ENCODE results near the gene BUD31. TPM values are rescaled to one million over a fixed set of nuclear protein-coding genes. Genes with fewer than 3 reads are reported as not detected.

BUD31 gene
- total RNA-seq, 4 donors from 2014 or later, result 55.9 to 87.3 (median 75.8) TPM

DNA sequence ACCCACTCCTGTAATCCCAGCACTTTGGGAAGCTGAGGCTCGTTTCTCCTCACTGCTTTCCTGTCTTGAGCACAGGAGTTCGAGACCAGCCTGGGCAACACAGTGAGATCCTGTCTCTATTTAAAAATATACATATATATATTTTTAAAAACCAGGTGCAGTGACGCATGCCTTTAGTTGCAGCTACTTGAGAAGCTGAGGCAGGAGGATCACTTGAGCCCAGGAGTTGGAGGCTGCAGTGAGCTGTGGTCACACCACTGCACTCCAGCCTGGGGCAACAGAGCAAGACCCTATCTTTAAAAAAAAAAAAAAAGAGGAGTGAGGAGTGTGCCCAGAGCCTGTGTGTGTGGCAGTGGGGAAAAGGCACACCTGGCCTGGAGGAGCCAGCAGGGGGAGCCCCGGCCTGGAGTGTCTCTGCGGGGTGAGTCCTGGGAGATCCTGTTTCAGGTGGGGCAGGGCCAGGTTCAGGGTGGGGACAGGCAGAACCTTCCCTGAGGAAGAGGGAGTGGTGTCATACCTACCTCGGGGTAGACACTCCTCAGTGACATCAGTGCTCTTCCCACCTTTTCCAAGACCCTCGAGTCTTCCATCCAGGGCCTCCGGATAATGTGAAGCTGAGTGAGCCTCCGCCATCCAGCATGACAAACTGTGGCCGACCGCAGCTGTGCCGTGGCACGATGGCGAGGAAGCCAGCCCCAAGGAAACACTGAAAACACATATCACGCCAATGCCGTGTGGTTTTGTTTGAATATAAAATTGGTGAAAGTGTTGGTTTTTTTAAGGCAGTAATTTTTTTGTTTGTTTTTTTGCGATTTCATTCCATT lies 43.2 kb upstream of the BUD31 start:
- Histone ChIP-seq H3K4me3 (no peak overlapping the region), H3K9me3 (no peaks in the 10 kb centered on the region), H3K27ac (peak overlapping the region in 1 of 4 donors; percentile 0), H3K27me3 (no peaks in the 10 kb centered on the region), H3K36me3 (peaks cover 0 to 85% (median 0%) of the 10 kb centered on the region in 3 donors), H3K4me1 (peaks cover 0 to 35% (median 0%) of the 10 kb centered on the region in 4 donors)
- DNase-seq (ENCODE audit: low spot score in 2 of 2), result no peak
- peak; percentile 23 to 47 (median 35) for TF ChIP-seq CTCF (IDR thresholded peaks at IDR 0.05)
- TF ChIP-seq EP300 (IDR thresholded peaks at IDR 0.05), result no peak
- 82 to 87% methylated on average over 17 of the region's 17 CpGs for WGBS, 2 donors

DNA sequence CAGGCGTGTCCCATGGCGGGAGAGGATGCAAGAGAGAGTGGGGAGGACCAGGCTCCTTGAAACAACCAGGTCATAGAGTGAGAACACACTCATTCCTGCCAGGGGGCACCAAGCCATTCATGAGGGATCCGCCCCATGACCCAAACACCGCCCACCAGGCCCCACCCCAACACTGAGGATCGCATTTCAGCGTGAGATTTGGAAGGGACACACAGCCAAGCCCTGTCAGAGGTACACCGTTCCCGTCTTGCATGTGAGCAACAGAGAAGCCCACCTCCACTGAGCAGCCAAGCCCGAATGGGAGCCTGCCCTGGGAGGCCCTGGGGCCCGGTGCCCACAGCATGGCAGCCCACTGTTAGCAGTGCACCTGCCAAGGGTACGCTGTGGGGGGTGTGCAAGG lies 42.1 kb upstream of the BUD31 start:
- peaks cover 0 to 74% (median 0%) of the 10 kb centered on the region in 3 donors for H3K36me3 ChIP-seq

GRCh38 chr7:99368750-99369389 lies 39.9 kb upstream of the BUD31 start:
- Histone ChIP-seq H3K4me1 (peaks cover 0 to 36% (median 8%) of the 10 kb centered on the region in 4 donors), H3K9me3 (no peaks in the 10 kb centered on the region), H3K4me3 (no peak overlapping the region), H3K36me3 (peaks cover 0 to 52% (median 0%) of the 10 kb centered on the region in 3 donors), H3K27me3 (no peaks in the 10 kb centered on the region), H3K27ac (no peak overlapping the region)
- no peak for DNase-seq (ENCODE audit: low spot score in 2 of 2)
- WGBS, 2 donors, result 83 to 93% methylated on average over 9 to 13 of the region's 13 CpGs
- TF ChIP-seq POLR2A (IDR thresholded peaks at IDR 0.05), result no peak
- no peak for TF ChIP-seq CTCF (IDR thresholded peaks at IDR 0.05)
- no peak for TF ChIP-seq EP300 (IDR thresholded peaks at IDR 0.05)

More for the DNA sequence above, 42.1 kb upstream of the BUD31 start:
- no peak for TF ChIP-seq CTCF (IDR thresholded peaks at IDR 0.05)
- TF ChIP-seq EP300 (IDR thresholded peaks at IDR 0.05), result no peak
- Histone ChIP-seq H3K27ac (peak overlapping the region in 2 of 4 donors; percentile 17 to 57), H3K4me3 (no peak overlapping the region), H3K27me3 (no peaks in the 10 kb centered on the region), H3K9me3 (no peaks in the 10 kb centered on the region), H3K4me1 (peaks cover 0 to 27% (median 0%) of the 10 kb centered on the region in 4 donors)
- DNase-seq (ENCODE audit: low spot score in 2 of 2), result no peak
- 60 to 70% methylated on average over 6 to 11 of the region's 11 CpGs for WGBS, 2 donors

GRCh38 chr7:99369767-99370391 lies 38.9 kb upstream of the BUD31 start:
- peak overlapping the region in 2 of 4 donors; percentile 49 to 55 for H3K27ac ChIP-seq
- no peak for DNase-seq (ENCODE audit: low spot score in 2 of 2)
- H3K4me1 ChIP-seq, result peaks cover 0 to 40% (median 8%) of the 10 kb centered on the region in 4 donors
- H3K9me3 ChIP-seq, result no peaks in the 10 kb centered on the region
- H3K27me3 ChIP-seq, result no peaks in the 10 kb centered on the region
- TF ChIP-seq CTCF (IDR thresholded peaks at IDR 0.05) (no peak), EP300 (IDR thresholded peaks at IDR 0.05) (no peak), POLR2A (IDR thresholded peaks at IDR 0.05) (no peak)
- 53 to 60% methylated on average over 9 of the region's 9 CpGs for WGBS, 2 donors
- H3K36me3 ChIP-seq, result peaks cover 0 to 42% (median 0%) of the 10 kb centered on the region in 3 donors
- H3K4me3 ChIP-seq, result no peak overlapping the region
